Breast epithelium (tissue), 4 donors: ENCODE results near the gene PRKCE. TPM values are rescaled to one million over a fixed set of nuclear protein-coding genes. Genes with fewer than 3 reads are reported as not detected.

Source experiments
- DNase-seq, 2 donors: peaks; one replicate each; pipeline ENCODE4 v3.0.0-alpha.2; 2019; ENCODE audit warnings: low spot score in 2 of 2
- H3K27ac ChIP-seq, 2 donors: fragments of 200-600 bp; sonication (generic) in 1 of 2; one replicate each; pipeline ENCODE4 v1.5.1; 2016 to 2019; ENCODE audit warnings: mild to moderate bottlenecking in 1 of 2
- H3K27me3 ChIP-seq, 2 donors: fragments of 200-600 bp; sonication (generic) in 1 of 2; one replicate each; pipeline versions ENCODE4 v1.5.1 to v1.6.0; 2017 to 2019; ENCODE audit warnings: control low read depth in 1 of 2, mild to moderate bottlenecking in 1 of 2
- H3K36me3 ChIP-seq: fragments of 200-600 bp; one replicate; pipeline ENCODE4 v1.5.1; 2019
- H3K4me1 ChIP-seq, 2 donors: fragments of 200-600 bp; sonication (generic); one replicate each; pipeline ENCODE4 v1.5.1; 2016 to 2019; ENCODE audit warnings: control low read depth in 1 of 2
- H3K4me3 ChIP-seq, 3 donors: fragments of 200-600 bp; sonication (generic); 1 replicate in 2 of 3; 2 replicates in 1 of 3; pipeline ENCODE4 v1.5.1; 2016 to 2019; ENCODE audit warnings: mild to moderate bottlenecking in 3 of 3, moderate library complexity in 2 of 3
- H3K9me3 ChIP-seq, 2 donors: fragments of 200-600 bp; sonication (generic) in 1 of 2; one replicate each; pipeline ENCODE4 v1.5.1; 2016 to 2019; ENCODE audit warnings: control low read depth in 1 of 2
- CTCF ChIP-seq, 3 donors: fragments of 450-650 bp; IDR thresholded peaks; one replicate each; pipeline ENCODE4 v1.5.1; 2016 to 2017; ENCODE audit warnings: antibody characterized with exemption in 3 of 3, mild to moderate bottlenecking in 3 of 3, moderate library complexity in 3 of 3
- POLR2A ChIP-seq: fragments of 450-650 bp; IDR thresholded peaks from one replicate; pipeline ENCODE4 v1.6.1; 2016; ENCODE audit warnings: antibody characterized with exemption, mild to moderate bottlenecking, moderate library complexity
- POLR2AphosphoS5 ChIP-seq, 3 donors: sonication (generic); formaldehyde crosslinking; IDR thresholded peaks; one replicate each; pipeline ENCODE4 v1.6.1; 2017; ENCODE audit warnings: antibody characterized with exemption in 3 of 3
- intact Hi-C: fragments of 100-400 bp; cut with DNase I; formaldehyde crosslinking; loops from one replicate; pipeline ENCODE4 v1.15.1; 2023; ENCODE audit warnings: low total_unique reads
- total RNA-seq, 3 donors: library from RNA; depleted of rRNA; stranded (reverse); fragments of >200 nt; gene quantifications; one replicate each; pipeline ENCODE4 v1.1.0, GENCODE V29; 2016

Gene PRKCE
- total RNA-seq, 3 donors from 2014 or later = 20.6 to 34.0 (median 23.6) TPM

- H3K36me3 ChIP-seq = no peaks in the 10 kb centered on the region
- no peak for DNase-seq
- intact Hi-C loops = no loop called here
- no peaks in the 10 kb centered on the region for H3K27me3 ChIP-seq
- H3K9me3 ChIP-seq = no peaks in the 10 kb centered on the region
- TF ChIP-seq CTCF (IDR thresholded peaks at IDR 0.05) (no peak), POLR2AphosphoS5 (IDR thresholded peaks at IDR 0.05) (no peak), POLR2A (no peak)
- H3K4me3 ChIP-seq = no peak overlapping the region
- peak overlapping the region in 1 of 2 donors; percentile 83 for H3K27ac ChIP-seq
- peaks cover 0 to 4% of the 10 kb centered on the region in 2 donors for H3K4me1 ChIP-seq
These were observed 388.2 kb downstream of the PRKCE start for GRCh38 chr2:46039543-46040303.

- Histone ChIP-seq H3K9me3 (no peaks in the 10 kb centered on the region), H3K27ac (peak overlapping the region; percentile 10 to 83), H3K4me3 (no peak overlapping the region), H3K4me1 (peaks cover 0 to 4% of the 10 kb centered on the region in 2 donors), H3K36me3 (no peaks in the 10 kb centered on the region), H3K27me3 (no peaks in the 10 kb centered on the region)
- no peak for DNase-seq
- TF ChIP-seq POLR2AphosphoS5 (IDR thresholded peaks at IDR 0.05) (no peak), CTCF (IDR thresholded peaks at IDR 0.05) (no peak), POLR2A (no peak)
- intact Hi-C loops = no loop called here
These were observed 389.2 kb downstream of the PRKCE start for GRCh38 chr2:46040563-46041155.

DNA sequence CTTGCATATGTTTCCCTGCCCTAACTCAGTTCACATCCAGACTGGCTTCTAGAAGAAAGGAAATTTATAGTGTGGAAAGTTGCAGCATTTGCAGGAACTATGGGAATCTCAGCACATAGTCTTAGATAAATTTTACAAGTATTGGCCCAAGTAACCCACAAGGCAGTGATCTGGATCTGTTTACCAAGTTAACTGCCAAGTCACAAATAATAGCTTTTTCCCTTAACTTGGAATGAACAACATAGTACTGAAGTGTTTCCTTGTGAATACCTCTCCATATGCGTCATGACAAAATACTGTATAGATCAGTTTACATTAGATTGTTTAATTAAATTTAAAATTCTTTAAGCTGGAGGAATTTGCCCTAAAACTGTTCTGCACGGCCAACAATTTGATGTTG, 390.0 kb downstream of the PRKCE start:
- Histone ChIP-seq H3K27me3 (no peaks in the 10 kb centered on the region), H3K4me1 (peaks cover 0 to 4% of the 10 kb centered on the region in 2 donors), H3K4me3 (no peak overlapping the region), H3K36me3 (no peaks in the 10 kb centered on the region), H3K27ac (peak overlapping the region; percentile 25 to 50), H3K9me3 (no peaks in the 10 kb centered on the region)
- TF ChIP-seq CTCF (IDR thresholded peaks at IDR 0.05) (no peak), POLR2AphosphoS5 (IDR thresholded peaks at IDR 0.05) (no peak), POLR2A (no peak)
- intact Hi-C loops = no loop called here
- DNase-seq = no peak

- no peak for DNase-seq
- Histone ChIP-seq H3K4me3 (no peak overlapping the region), H3K4me1 (peaks cover 0 to 4% of the 10 kb centered on the region in 2 donors), H3K27me3 (no peaks in the 10 kb centered on the region), H3K9me3 (no peaks in the 10 kb centered on the region), H3K36me3 (no peaks in the 10 kb centered on the region), H3K27ac (peak overlapping the region; percentile 43 to 50)
- TF ChIP-seq POLR2AphosphoS5 (IDR thresholded peaks at IDR 0.05) (no peak), CTCF (IDR thresholded peaks at IDR 0.05) (no peak)
- intact Hi-C loops = no loop called here
These were observed 390.7 kb downstream of the PRKCE start for GRCh38 chr2:46042207-46042637.

DNA sequence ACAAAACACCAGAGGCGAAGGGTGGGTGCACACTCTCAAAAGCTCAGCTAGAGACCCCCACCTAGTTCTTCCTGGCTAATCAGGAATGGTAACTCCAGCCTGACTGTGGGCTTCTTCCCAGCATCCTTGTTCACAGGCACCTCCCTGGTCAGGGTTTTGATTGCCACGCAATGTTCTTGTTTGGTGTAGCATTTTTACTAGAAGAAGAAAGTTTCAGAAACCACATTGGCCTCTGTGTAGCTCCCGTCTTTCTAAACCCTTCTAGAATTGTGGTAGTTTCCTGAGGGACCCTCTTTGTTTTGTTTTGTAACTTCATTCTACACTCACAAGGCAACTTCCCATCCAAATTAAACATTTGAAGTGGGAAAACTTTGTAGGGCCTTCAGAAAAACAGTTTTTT, 391.2 kb downstream of the PRKCE start:
- no peak for TF ChIP-seq POLR2AphosphoS5 (IDR thresholded peaks at IDR 0.05)
- DNase-seq = no peak
- H3K4me1 ChIP-seq = peaks cover 0 to 3% of the 10 kb centered on the region in 2 donors
- H3K36me3 ChIP-seq = no peaks in the 10 kb centered on the region
- intact Hi-C loops = no loop called here
- H3K27ac ChIP-seq = peak overlapping the region; percentile 43 to 50
- no peaks in the 10 kb centered on the region for H3K27me3 ChIP-seq
- H3K4me3 ChIP-seq = no peak overlapping the region
- H3K9me3 ChIP-seq = no peaks in the 10 kb centered on the region
